Peyer's patch (tissue), 4 donors: ENCODE results near the gene DFFA.

Source experiments
- POLR2A ChIP-seq, 2 donors: fragments of 450-650 bp; IDR thresholded peaks; one replicate each; pipeline ENCODE4 v1.5.1; 2017; ENCODE audit warnings: antibody characterized with exemption in 2 of 2, mild to moderate bottlenecking in 2 of 2, moderate library complexity in 2 of 2
- TF ChIP-seq, protein P1 (sequence below), 6 experiments: fragments of 450-650 bp in 4 of 6; fragments of 200-600 bp in 2 of 6; sonication (generic) in 1 of 6; IDR thresholded peaks; one replicate each; pipeline ENCODE4 v1.5.1; 2017 to 2019; ENCODE audit warnings: antibody characterized with exemption in 6 of 6, mild to moderate bottlenecking in 3 of 6, moderate library complexity in 1 of 6

DNA sequence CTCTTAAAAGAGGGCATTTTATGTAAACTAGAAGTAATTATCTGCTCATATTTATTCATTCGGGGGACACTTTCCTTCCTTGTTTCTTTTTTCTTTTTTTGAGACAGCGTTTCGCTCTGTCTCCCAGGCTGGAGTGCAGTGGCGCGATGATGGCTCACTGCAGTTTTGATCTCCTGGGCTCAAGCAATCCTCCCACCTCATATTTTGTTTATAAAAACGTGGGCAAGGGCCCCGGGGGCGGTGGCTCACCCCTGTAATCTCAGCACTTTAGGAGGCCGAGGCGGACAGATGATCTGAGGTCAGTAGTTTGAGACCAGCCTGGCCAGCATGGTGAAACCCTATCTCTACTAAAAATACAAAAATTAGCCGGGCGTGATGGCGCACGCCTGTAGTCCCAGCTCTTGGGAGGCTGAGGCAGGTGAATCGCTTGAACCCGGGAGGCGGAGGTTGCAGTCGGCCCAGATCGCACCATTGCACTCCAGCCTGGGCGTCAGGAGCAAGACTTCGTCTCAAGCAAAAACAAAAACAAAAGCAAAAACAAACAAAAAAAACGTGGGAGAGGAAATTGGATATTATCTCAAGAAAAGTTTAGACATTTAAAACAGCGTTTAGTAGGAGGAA is 926 bp upstream of the DFFA start:
- TF ChIP-seq, protein P1, sequence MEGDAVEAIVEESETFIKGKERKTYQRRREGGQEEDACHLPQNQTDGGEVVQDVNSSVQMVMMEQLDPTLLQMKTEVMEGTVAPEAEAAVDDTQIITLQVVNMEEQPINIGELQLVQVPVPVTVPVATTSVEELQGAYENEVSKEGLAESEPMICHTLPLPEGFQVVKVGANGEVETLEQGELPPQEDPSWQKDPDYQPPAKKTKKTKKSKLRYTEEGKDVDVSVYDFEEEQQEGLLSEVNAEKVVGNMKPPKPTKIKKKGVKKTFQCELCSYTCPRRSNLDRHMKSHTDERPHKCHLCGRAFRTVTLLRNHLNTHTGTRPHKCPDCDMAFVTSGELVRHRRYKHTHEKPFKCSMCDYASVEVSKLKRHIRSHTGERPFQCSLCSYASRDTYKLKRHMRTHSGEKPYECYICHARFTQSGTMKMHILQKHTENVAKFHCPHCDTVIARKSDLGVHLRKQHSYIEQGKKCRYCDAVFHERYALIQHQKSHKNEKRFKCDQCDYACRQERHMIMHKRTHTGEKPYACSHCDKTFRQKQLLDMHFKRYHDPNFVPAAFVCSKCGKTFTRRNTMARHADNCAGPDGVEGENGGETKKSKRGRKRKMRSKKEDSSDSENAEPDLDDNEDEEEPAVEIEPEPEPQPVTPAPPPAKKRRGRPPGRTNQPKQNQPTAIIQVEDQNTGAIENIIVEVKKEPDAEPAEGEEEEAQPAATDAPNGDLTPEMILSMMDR (IDR thresholded peaks at IDR 0.05), result no peak
- TF ChIP-seq POLR2A (IDR thresholded peaks at IDR 0.05), result no peak
